PC-9 (cell line): Measurements from ENCODE around the gene NUB1. TPM values are rescaled to one million over a fixed set of nuclear protein-coding genes. Genes with fewer than 3 reads are reported as not detected.

Source experiments
- BruUV-seq: library from RNA; stranded (reverse); fragments of 400-500 nt; replicated peaks from 2 replicates; lab custom pipeline; 2021; lab: Mats Ljungman, UMichigan
- CTCF ChIA-PET: fragments of 300-600 bp; sonication (Branson Sonifier 250); formaldehyde crosslinking; loops from one replicate; lab custom pipeline; 2022; ENCODE audit warnings: antibody characterized with exemption; lab: Charles Lee
- POLR2A ChIA-PET: fragments of 300-600 bp; sonication (Branson Sonifier 250); formaldehyde crosslinking; loops from one replicate; lab custom pipeline; 2022; ENCODE audit warnings: antibody characterized with exemption; ENCODE audit not compliant: unreplicated experiment; lab: Charles Lee
- DNase-seq, 2 experiments: peaks; one replicate each; pipeline versions ENCODE4 v3.0.0 to v3.0.0-alpha.2; 2015 to 2022; ENCODE audit warnings: mixed read lengths in 1 of 2
- H2AFZ ChIP-seq: fragments of 200-600 bp; sonication (generic); 2 replicates; pipeline ENCODE4 v1.8.1; 2017; ENCODE audit warnings: antibody characterized with exemption
- H3F3A ChIP-seq: fragments of 200-600 bp; sonication (generic); 2 replicates; pipeline ENCODE4 v1.8.1; 2017; ENCODE audit warnings: antibody characterized with exemption, mild to moderate bottlenecking, low read depth; ENCODE audit not compliant: insufficient read depth
- H3K27ac ChIP-seq: fragments of 200-600 bp; sonication (generic); 2 replicates; pipeline ENCODE4 v1.6.1; 2016; ENCODE audit warnings: mixed run types
- H3K27me3 ChIP-seq: fragments of 200-600 bp; sonication (generic); 2 replicates; pipeline ENCODE4 v1.6.1; 2016; ENCODE audit warnings: low read depth, mixed run types; ENCODE audit not compliant: insufficient read depth
- H3K36me3 ChIP-seq: fragments of 200-600 bp; sonication (generic); 2 replicates; pipeline ENCODE4 v1.6.1; 2016; ENCODE audit warnings: low read depth, mixed run types
- H3K4me1 ChIP-seq: fragments of 200-600 bp; sonication (generic); replicated peaks from 2 replicates; pipeline ENCODE4 v1.6.1; 2016; ENCODE audit warnings: mixed run types; ENCODE audit not compliant: insufficient read depth
- H3K4me2 ChIP-seq: fragments of 200-600 bp; sonication (generic); 2 replicates; pipeline ENCODE4 v1.6.1; 2017; ENCODE audit warnings: mixed run types
- H3K4me3 ChIP-seq: fragments of 200-600 bp; sonication (generic); 2 replicates; pipeline ENCODE4 v1.6.1; 2016; ENCODE audit warnings: mixed run types
- H3K79me2 ChIP-seq: fragments of 200-600 bp; sonication (generic); 2 replicates; pipeline ENCODE4 v1.6.1; 2017; ENCODE audit warnings: low read depth, mixed run types
- H3K9me2 ChIP-seq: fragments of 200-600 bp; sonication (generic); 2 replicates; pipeline ENCODE4 v1.8.1; 2017; ENCODE audit warnings: mild to moderate bottlenecking; ENCODE audit not compliant: insufficient read depth
- H3K9me3 ChIP-seq: fragments of 200-600 bp; sonication (generic); 2 replicates; pipeline ENCODE4 v1.8.1; 2016; ENCODE audit warnings: low read depth; ENCODE audit not compliant: insufficient read depth
- H4K20me1 ChIP-seq: fragments of 200-600 bp; sonication (generic); 2 replicates; pipeline ENCODE4 v1.8.1; 2017; ENCODE audit not compliant: insufficient read depth
- EZH2 ChIP-seq: fragments of 200-600 bp; sonication (generic); IDR thresholded peaks from 2 replicates; pipeline ENCODE4 v1.8.0; 2017; ENCODE audit warnings: antibody characterized with exemption, low read depth
- intact Hi-C: fragments of 100-400 bp; cut with micrococcal nuclease; formaldehyde crosslinking; loops from one replicate; pipeline ENCODE4 v1.10.0; 2022; ENCODE audit not compliant: unreplicated experiment
- total RNA-seq: library from RNA; stranded (reverse); gene quantifications from 2 replicates; pipeline ENCODE4 v1.2.3, GENCODE V29; 2021
- TF ChIP-seq, protein P1 (sequence below): fragments of 200-600 bp; sonication (generic); conservative IDR thresholded peaks from 2 replicates; pipeline ENCODE4 v1.6.1; 2017; ENCODE audit warnings: mixed run types, antibody characterized with exemption, mild to moderate bottlenecking, moderate library complexity

NUB1 gene
- total RNA-seq, 1 experiment from 2014 or later = 80.6 TPM

- H3K27me3 ChIP-seq = no peaks in the 10 kb centered on the region
Observed at GRCh38 chr7:151375530-151376217, 34.1 kb downstream of the NUB1 start.

DNA sequence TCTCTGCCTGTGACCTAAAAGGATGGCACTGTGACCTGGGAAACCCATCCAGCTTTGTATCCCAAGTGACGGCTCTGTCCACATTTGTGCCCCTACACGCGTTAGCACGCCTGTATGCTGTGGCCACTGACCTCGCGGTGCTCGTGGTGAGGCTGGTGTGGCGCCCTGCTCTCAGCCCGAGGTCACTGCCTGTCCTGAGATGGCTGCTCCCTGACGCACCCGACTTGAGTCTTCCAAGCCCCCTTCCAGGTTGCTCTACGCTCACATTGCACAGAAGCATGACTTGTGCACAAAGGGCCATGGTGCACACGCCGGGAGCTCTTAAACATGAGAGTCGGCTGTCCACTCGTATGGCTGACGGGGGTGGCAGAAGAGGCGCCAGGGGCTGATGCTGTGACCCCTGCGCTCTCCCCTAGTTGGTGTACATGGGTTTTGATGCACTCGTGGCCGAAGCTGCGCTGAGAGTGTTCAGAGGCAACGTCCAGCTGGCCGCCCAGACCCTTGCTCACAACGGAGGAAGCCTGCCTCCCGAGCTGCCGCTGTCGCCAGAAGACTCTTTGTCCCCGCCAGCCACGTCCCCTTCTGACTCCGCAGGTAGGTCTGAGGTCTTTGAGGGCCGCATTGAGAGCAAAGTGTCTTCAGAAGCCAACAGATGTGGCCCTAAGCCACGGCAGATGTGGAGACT lies 34.7 kb downstream of the NUB1 start:
- ChIA-PET CTCF (no interaction called here), POLR2A (no interaction called here)
- Histone ChIP-seq H3K27me3 (no peaks in the 10 kb centered on the region), H3F3A (peaks cover 5% of the 10 kb centered on the region; the same call in 1 of the 2 replicates), H3K4me3 (no peak overlapping the region), H3K4me2 (no peak overlapping the region), H4K20me1 (peaks cover 4% of the 10 kb centered on the region; the same call in 1 of the 2 replicates), H3K9me3 (no peaks in the 10 kb centered on the region), H3K27ac (no peak overlapping the region), H3K79me2 (no peaks in the 10 kb centered on the region), H3K4me1 (no peaks in the 10 kb centered on the region), H3K36me3 (no peaks in the 10 kb centered on the region; the same call in 1 of the 2 replicates), H3K9me2 (no peaks in the 10 kb centered on the region), H2AFZ (no peak overlapping the region)
- no peak for DNase-seq
- TF ChIP-seq, protein P1, sequence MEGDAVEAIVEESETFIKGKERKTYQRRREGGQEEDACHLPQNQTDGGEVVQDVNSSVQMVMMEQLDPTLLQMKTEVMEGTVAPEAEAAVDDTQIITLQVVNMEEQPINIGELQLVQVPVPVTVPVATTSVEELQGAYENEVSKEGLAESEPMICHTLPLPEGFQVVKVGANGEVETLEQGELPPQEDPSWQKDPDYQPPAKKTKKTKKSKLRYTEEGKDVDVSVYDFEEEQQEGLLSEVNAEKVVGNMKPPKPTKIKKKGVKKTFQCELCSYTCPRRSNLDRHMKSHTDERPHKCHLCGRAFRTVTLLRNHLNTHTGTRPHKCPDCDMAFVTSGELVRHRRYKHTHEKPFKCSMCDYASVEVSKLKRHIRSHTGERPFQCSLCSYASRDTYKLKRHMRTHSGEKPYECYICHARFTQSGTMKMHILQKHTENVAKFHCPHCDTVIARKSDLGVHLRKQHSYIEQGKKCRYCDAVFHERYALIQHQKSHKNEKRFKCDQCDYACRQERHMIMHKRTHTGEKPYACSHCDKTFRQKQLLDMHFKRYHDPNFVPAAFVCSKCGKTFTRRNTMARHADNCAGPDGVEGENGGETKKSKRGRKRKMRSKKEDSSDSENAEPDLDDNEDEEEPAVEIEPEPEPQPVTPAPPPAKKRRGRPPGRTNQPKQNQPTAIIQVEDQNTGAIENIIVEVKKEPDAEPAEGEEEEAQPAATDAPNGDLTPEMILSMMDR = no peak
- TF ChIP-seq EZH2 = no peak
- intact Hi-C loops = no loop called here
- BruUV-seq = no TSS peak

More at GRCh38 chr7:151375530-151376217, 34.1 kb downstream of the NUB1 start:
- no peaks in the 10 kb centered on the region for H3K9me3 ChIP-seq
- intact Hi-C loops = no loop called here
- no peak overlapping the region for H3K27ac ChIP-seq
- DNase-seq = no peak
- ChIA-PET CTCF (no interaction called here), POLR2A (no interaction called here)
- H3K36me3 ChIP-seq = peaks cover 2% of the 10 kb centered on the region; the same call in 1 of the 2 replicates
- BruUV-seq = no TSS peak
- H3K79me2 ChIP-seq = no peaks in the 10 kb centered on the region
- H2AFZ ChIP-seq = no peak overlapping the region
- H3F3A ChIP-seq = peaks cover 5% of the 10 kb centered on the region; the same call in 1 of the 2 replicates
- TF ChIP-seq, protein P1 = no peak
- TF ChIP-seq EZH2 = no peak
- peaks cover 4% of the 10 kb centered on the region; the same call in 1 of the 2 replicates for H4K20me1 ChIP-seq
- no peaks in the 10 kb centered on the region for H3K9me2 ChIP-seq
- H3K4me2 ChIP-seq = no peak overlapping the region
- no peaks in the 10 kb centered on the region for H3K4me1 ChIP-seq
- H3K4me3 ChIP-seq = no peak overlapping the region

DNA sequence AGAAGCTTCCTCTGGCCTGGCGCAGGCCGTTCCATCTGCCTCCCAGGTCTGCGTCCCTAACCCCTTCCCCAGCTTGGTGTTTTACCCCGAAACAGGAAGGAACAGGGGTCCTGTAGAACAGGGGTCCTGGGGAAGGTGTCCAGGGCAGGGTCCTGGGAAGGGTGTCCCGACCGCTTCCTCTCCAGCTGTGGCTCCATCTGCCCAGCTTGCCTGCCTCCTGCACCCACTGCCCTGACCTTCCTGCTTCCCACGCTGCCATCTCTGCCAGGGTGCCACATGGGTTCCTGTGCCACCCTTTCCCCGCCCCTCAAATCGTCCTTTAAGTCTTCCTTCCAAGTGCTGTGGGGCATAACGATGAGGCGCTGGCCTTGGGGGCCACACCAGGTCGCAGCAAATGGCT lies 35.8 kb downstream of the NUB1 start:
- Histone ChIP-seq H3K4me3 (no peak overlapping the region), H3K9me2 (no peaks in the 10 kb centered on the region), H3K79me2 (no peaks in the 10 kb centered on the region), H3K27me3 (no peaks in the 10 kb centered on the region), H2AFZ (no peak overlapping the region), H3F3A (peaks cover 5% of the 10 kb centered on the region; the same call in 1 of the 2 replicates), H3K4me1 (no peaks in the 10 kb centered on the region), H3K27ac (no peak overlapping the region), H3K9me3 (no peaks in the 10 kb centered on the region), H3K36me3 (no peaks in the 10 kb centered on the region; the same call in 1 of the 2 replicates), H3K4me2 (no peak overlapping the region), H4K20me1 (peaks cover 4% of the 10 kb centered on the region; the same call in 1 of the 2 replicates)
- BruUV-seq = no TSS peak
- intact Hi-C loops = no loop called here
- TF ChIP-seq EZH2 = no peak
- TF ChIP-seq, protein P1 = no peak
- ChIA-PET POLR2A (no interaction called here), CTCF (no interaction called here)
- DNase-seq = no peak
